Measurements from ENCODE around the gene RABGAP1L. TPM values are rescaled to one million over a fixed set of nuclear protein-coding genes. Genes with fewer than 3 reads are reported as not detected.
A peak's percentile ranks its signal among the peaks of the same experiment; 100 is the strongest.

Gene RABGAP1L
- polyA plus RNA-seq, 3 donors: 35.2 to 75.3 (median 63.3) TPM

DNA sequence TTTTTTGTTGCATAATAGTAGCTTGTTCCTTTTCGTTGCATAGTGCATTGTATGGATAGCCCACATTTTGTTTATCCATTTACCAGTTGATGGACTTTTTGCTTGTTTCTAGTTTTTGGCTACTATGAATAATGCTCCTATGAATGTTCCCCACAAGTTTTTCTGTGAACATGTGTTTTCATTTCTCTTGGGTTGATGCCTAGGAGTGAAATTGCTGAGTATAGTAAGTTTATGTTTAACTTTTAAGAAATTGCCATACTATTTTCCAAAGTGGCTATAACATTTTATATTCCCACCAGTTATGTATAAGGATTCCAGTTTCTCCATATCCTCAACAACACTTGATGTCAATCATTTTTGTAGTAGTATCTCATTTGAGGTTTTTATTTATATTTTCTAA, 755.7 kb downstream of the RABGAP1L start:
- TF ChIP-seq, protein P1, sequence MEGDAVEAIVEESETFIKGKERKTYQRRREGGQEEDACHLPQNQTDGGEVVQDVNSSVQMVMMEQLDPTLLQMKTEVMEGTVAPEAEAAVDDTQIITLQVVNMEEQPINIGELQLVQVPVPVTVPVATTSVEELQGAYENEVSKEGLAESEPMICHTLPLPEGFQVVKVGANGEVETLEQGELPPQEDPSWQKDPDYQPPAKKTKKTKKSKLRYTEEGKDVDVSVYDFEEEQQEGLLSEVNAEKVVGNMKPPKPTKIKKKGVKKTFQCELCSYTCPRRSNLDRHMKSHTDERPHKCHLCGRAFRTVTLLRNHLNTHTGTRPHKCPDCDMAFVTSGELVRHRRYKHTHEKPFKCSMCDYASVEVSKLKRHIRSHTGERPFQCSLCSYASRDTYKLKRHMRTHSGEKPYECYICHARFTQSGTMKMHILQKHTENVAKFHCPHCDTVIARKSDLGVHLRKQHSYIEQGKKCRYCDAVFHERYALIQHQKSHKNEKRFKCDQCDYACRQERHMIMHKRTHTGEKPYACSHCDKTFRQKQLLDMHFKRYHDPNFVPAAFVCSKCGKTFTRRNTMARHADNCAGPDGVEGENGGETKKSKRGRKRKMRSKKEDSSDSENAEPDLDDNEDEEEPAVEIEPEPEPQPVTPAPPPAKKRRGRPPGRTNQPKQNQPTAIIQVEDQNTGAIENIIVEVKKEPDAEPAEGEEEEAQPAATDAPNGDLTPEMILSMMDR (IDR thresholded peaks at IDR 0.05): no peak
- Mint-ChIP-seq H3K27ac (peak overlapping the region in 3 of 7 donors; percentile 24 to 58 (median 42)), H3K4me3 (peak overlapping the region in 1 of 2 donors; percentile 69), H3K27me3 (ENCODE audit: low read depth in 3 of 3) (no peaks in the 10 kb centered on the region), H3K4me1 (peaks cover 25% of the 10 kb centered on the region), H3K9me3 (peaks cover 0 to 2% (median under 1%) of the 10 kb centered on the region in 7 donors), H3K36me3 (peaks cover 0 to under 1% of the 10 kb centered on the region in 2 donors)
- Histone ChIP-seq H2AFZ (ENCODE audit: insufficient read depth, low read depth, low read length, poor library complexity, severe bottlenecking) (peak overlapping the region; percentile 10), H3K36me3 (replicated peaks in 1 of 2; ENCODE audit: control insufficient read depth in 1 of 2, insufficient read depth in 2 of 2, low read length in 2 of 2) (no peaks in the 10 kb centered on the region), H3K27me3 (ENCODE audit: control insufficient read depth in 2 of 2, insufficient read depth in 2 of 2, low read length in 2 of 2) (no peaks in the 10 kb centered on the region), H3K9me3 (replicated peaks in 1 of 2; ENCODE audit: control insufficient read depth in 1 of 2, insufficient read depth in 1 of 2, low read length in 2 of 2) (no peaks in the 10 kb centered on the region), H4K20me1 (ENCODE audit: insufficient read depth, low read length) (no peaks in the 10 kb centered on the region), H3K4me1 (ENCODE audit: control insufficient read depth in 1 of 2, insufficient read depth in 2 of 2, low read length in 2 of 2) (peaks cover 20 to 28% of the 10 kb centered on the region in 2 donors), H3K4me3 (replicated peaks in 1 of 3; ENCODE audit: low read depth in 2 of 3, low read length in 3 of 3) (no peak overlapping the region), H3K79me2 (ENCODE audit: insufficient read depth, low read length) (no peaks in the 10 kb centered on the region), H3K9ac (ENCODE audit: insufficient read depth, low read length, poor library complexity, severe bottlenecking) (no peak overlapping the region), H3K4me2 (replicated peaks; ENCODE audit: extremely low read depth, low read length, poor library complexity, severe bottlenecking) (peak overlapping the region; percentile 21), H3K27ac (ENCODE audit: low read depth in 1 of 2, low read length in 2 of 2) (peak overlapping the region in 1 of 2 donors; percentile 43)
- intact Hi-C loops (cut with micrococcal nuclease): no loop called here
- peak in 1 of 3 donors; percentile 29 for DNase-seq
- WGBS (ENCODE audit: insufficient coverage): no CpG with 5 or more reads among the region's 1 CpG

- H3K9me3 Mint-ChIP-seq: peaks cover 0 to 5% (median 4%) of the 10 kb centered on the region in 7 donors
- H3K4me3 Mint-ChIP-seq: no peak overlapping the region
- peak overlapping the region in 1 of 7 donors; percentile 41 for H3K27ac Mint-ChIP-seq
Observed at GRCh38 chr1:174916846-174917245, 757.5 kb downstream of the RABGAP1L start.

More at GRCh38 chr1:174916846-174917245, 757.5 kb downstream of the RABGAP1L start:
- TF ChIP-seq, protein P1 (IDR thresholded peaks at IDR 0.05): no peak
- Histone ChIP-seq H3K9ac (ENCODE audit: insufficient read depth, low read length, poor library complexity, severe bottlenecking) (no peak overlapping the region), H3K36me3 (replicated peaks in 1 of 2; ENCODE audit: control insufficient read depth in 1 of 2, insufficient read depth in 2 of 2, low read length in 2 of 2) (no peaks in the 10 kb centered on the region), H3K4me2 (replicated peaks; ENCODE audit: extremely low read depth, low read length, poor library complexity, severe bottlenecking) (no peak overlapping the region), H3K9me3 (replicated peaks in 1 of 2; ENCODE audit: control insufficient read depth in 1 of 2, insufficient read depth in 1 of 2, low read length in 2 of 2) (no peaks in the 10 kb centered on the region), H3K27me3 (ENCODE audit: control insufficient read depth in 2 of 2, insufficient read depth in 2 of 2, low read length in 2 of 2) (no peaks in the 10 kb centered on the region), H3K4me3 (replicated peaks in 1 of 3; ENCODE audit: low read depth in 2 of 3, low read length in 3 of 3) (no peak overlapping the region), H3K4me1 (ENCODE audit: control insufficient read depth in 1 of 2, insufficient read depth in 2 of 2, low read length in 2 of 2) (peaks cover 20 to 28% of the 10 kb centered on the region in 2 donors), H3K27ac (ENCODE audit: low read depth in 1 of 2, low read length in 2 of 2) (peak overlapping the region in 1 of 2 donors; percentile 6), H4K20me1 (ENCODE audit: insufficient read depth, low read length) (no peaks in the 10 kb centered on the region), H2AFZ (ENCODE audit: insufficient read depth, low read depth, low read length, poor library complexity, severe bottlenecking) (no peak overlapping the region), H3K79me2 (ENCODE audit: insufficient read depth, low read length) (no peaks in the 10 kb centered on the region)
- DNase-seq: peak; percentile 12 to 23 (median 12)
- intact Hi-C loops (cut with micrococcal nuclease): no loop called here
- Mint-ChIP-seq H3K36me3 (peaks cover 0 to 3% of the 10 kb centered on the region in 2 donors), H3K27me3 (ENCODE audit: low read depth in 3 of 3) (no peaks in the 10 kb centered on the region), H3K4me1 (peaks cover 25% of the 10 kb centered on the region)
- no CpG with 5 or more reads among the region's 3 CpGs for WGBS (ENCODE audit: insufficient coverage)

All from CD14-positive monocyte (primary cell).